Panc1 (cell line): ENCODE results near the gene GPRIN3. TPM values are rescaled to one million over a fixed set of nuclear protein-coding genes. Genes with fewer than 3 reads are reported as not detected.

Experiments used
- ATAC-seq: fragments of 200-7000 bp; cut with Tn5 transposase; 2 replicates; pipeline ENCODE4 v1.9.1; 2020; ENCODE audit warnings: mild to moderate bottlenecking, moderate library complexity
- BruUV-seq: library from RNA; stranded (reverse); fragments of 400-500 nt; replicated peaks from 2 replicates; lab custom pipeline; 2021; lab: Mats Ljungman, UMichigan
- CTCF ChIA-PET: fragments of 300-600 bp; sonication (Branson Sonifier 250); formaldehyde crosslinking; loops from one replicate; lab custom pipeline; 2022; ENCODE audit warnings: antibody characterized with exemption; lab: Charles Lee
- POLR2A ChIA-PET: fragments of 300-600 bp; sonication (Branson Sonifier 250); formaldehyde crosslinking; loops from one replicate; lab custom pipeline; 2022; ENCODE audit warnings: antibody characterized with exemption; lab: Charles Lee
- DNase-seq: peaks from one replicate; pipeline ENCODE4 v3.0.0-alpha.2; 2010; ENCODE audit warnings: low read depth, low spot score
- H3K27ac ChIP-seq: 2 replicates; pipeline ENCODE4 v1.5.1; 2011; ENCODE audit warnings: mild to moderate bottlenecking, low read length, inconsistent platforms
- H3K27me3 ChIP-seq: fragments of 200-500 bp; sonication (Bioruptor generic); 2 replicates; pipeline ENCODE4 v1.6.0; 2014; ENCODE audit warnings: low read length, inconsistent platforms; ENCODE audit not compliant: control insufficient read depth, insufficient read depth
- H3K36me3 ChIP-seq: fragments of 200-500 bp; sonication (Bioruptor generic); 2 replicates; pipeline ENCODE4 v1.5.1; 2014; ENCODE audit warnings: inconsistent platforms, mild to moderate bottlenecking, low read length, moderate library complexity; ENCODE audit not compliant: control insufficient read depth, insufficient read depth
- H3K4me1 ChIP-seq: 2 replicates; pipeline ENCODE4 v1.5.1; 2011; ENCODE audit warnings: inconsistent platforms, mild to moderate bottlenecking, low read length, moderate library complexity; ENCODE audit not compliant: control insufficient read depth, insufficient read depth
- H3K4me3 ChIP-seq, 2 experiments: 2 replicates each; pipeline ENCODE4 v1.5.1; 2011 to 2012; ENCODE audit warnings: low read depth in 2 of 2, low read length in 2 of 2, mild to moderate bottlenecking in 2 of 2, inconsistent platforms in 1 of 2, moderate library complexity in 1 of 2
- H3K9me3 ChIP-seq: fragments of 200-500 bp; sonication (Bioruptor generic); 2 replicates; pipeline ENCODE4 v1.5.1; 2014; ENCODE audit warnings: low read depth, mild to moderate bottlenecking, inconsistent platforms, low read length, moderate library complexity; ENCODE audit not compliant: control insufficient read depth, insufficient read depth
- CTCF ChIP-seq: fragments of 450-650 bp; IDR thresholded peaks from 2 replicates; pipeline ENCODE4 v1.5.1; 2017; ENCODE audit warnings: mild to moderate bottlenecking
- POLR2AphosphoS5 ChIP-seq: IDR thresholded peaks from 2 replicates; pipeline ENCODE4 v1.6.1; 2012; ENCODE audit warnings: mild to moderate bottlenecking, low read depth, low read length, moderate library complexity
- REST ChIP-seq, 2 experiments: IDR thresholded peaks; 2 replicates each; pipeline ENCODE4 v1.6.1; 2011 to 2012; ENCODE audit warnings: low read depth in 2 of 2, control low read depth in 1 of 2, low read length in 1 of 2, mild to moderate bottlenecking in 1 of 2, moderate library complexity in 1 of 2; ENCODE audit not compliant: insufficient read depth in 1 of 2
- SIN3A ChIP-seq: IDR thresholded peaks from 2 replicates; pipeline ENCODE4 v1.6.1; 2012; ENCODE audit warnings: low read depth, mild to moderate bottlenecking, low read length, moderate library complexity, borderline replicate concordance; ENCODE audit not compliant: insufficient read depth
- TCF7L2 ChIP-seq: IDR thresholded peaks from 2 replicates; pipeline ENCODE4 v1.6.1; 2011; ENCODE audit warnings: mild to moderate bottlenecking, low read depth, low read length, inconsistent platforms
- in situ Hi-C: cut with HindIII; loops from 2 replicates; pipeline ENCODE4 v1.10.0; 2016; ENCODE audit warnings: low sequenced_read_pairs, low pct_unique_long_range_greater_than_20kb
- intact Hi-C: fragments of 100-400 bp; cut with micrococcal nuclease; formaldehyde crosslinking; loops from one replicate; pipeline ENCODE4 v1.10.0; 2022; ENCODE audit not compliant: unreplicated experiment
- total RNA-seq: library from RNA; stranded (reverse); gene quantifications from one replicate; pipeline ENCODE4 v1.2.1, GENCODE V29; 2021; ENCODE audit not compliant: unreplicated experiment

The GPRIN3 gene
- total RNA-seq, 1 experiment from 2014 or later: 0.03 TPM

DNA sequence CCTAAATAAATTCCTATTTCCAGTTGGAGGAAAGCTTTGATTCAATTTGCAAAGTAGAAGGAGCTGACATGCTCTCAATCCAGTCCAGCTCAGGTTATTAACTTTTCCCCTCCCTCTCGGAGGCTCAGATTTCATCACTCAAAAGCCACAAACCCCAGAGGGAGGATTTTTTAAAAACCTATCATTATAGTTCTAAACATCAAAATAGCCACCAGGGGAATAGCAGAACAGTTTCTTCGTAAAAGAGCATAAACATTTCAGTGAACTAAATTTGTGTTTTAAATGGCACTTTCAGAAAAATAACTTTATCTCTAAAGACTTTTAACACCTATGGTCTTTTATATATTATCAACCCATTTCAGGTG, 8.8 kb downstream of the GPRIN3 start:
- Histone ChIP-seq H3K4me3 (no peak overlapping the region), H3K27me3 (no peaks in the 10 kb centered on the region), H3K9me3 (no peaks in the 10 kb centered on the region), H3K27ac (no peak overlapping the region), H3K36me3 (no peaks in the 10 kb centered on the region), H3K4me1 (no peaks in the 10 kb centered on the region)
- CTCF ChIA-PET: no interaction called here
- TF ChIP-seq POLR2AphosphoS5 (no peak), TCF7L2 (no peak), SIN3A (no peak), CTCF (no peak), REST (IDR thresholded peaks at IDR 0.05; ENCODE audit: insufficient read depth in 1 of 2, low read depth in 2 of 2, low read length in 1 of 2) (no peak)
- POLR2A ChIA-PET: no interaction called here
- DNase-seq: no peak
- intact Hi-C loops: no loop called here
- no TSS peak for BruUV-seq
- in situ Hi-C loops: no loop called here
- ATAC-seq: no peak

DNA sequence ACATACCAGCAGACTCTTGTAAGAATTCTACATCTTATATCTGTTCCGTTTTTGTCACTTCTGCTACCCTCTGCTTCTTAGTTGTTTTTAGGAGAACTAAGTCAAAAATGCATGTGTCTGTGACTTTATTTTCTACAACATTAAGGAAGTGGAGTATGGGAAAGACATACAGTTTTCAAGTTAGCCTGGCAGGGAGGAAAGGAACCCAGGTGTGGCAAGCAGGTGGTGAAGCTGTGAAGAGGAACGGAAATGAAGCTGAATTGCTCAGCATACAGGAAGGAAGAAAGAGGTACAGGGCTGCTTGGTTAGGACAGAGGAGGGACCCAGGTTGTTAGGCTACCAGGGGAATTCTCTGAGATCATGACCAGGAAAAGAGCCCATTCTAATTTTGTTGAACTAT, 9.4 kb downstream of the GPRIN3 start:
- Histone ChIP-seq H3K36me3 (no peaks in the 10 kb centered on the region), H3K27me3 (no peaks in the 10 kb centered on the region), H3K9me3 (no peaks in the 10 kb centered on the region), H3K4me3 (no peak overlapping the region), H3K27ac (no peak overlapping the region), H3K4me1 (no peaks in the 10 kb centered on the region)
- DNase-seq (no peak), ATAC-seq (no peak)
- TF ChIP-seq SIN3A (no peak), TCF7L2 (no peak), REST (IDR thresholded peaks at IDR 0.05; ENCODE audit: insufficient read depth in 1 of 2, low read depth in 2 of 2, low read length in 1 of 2) (no peak), POLR2AphosphoS5 (no peak), CTCF (no peak)
- no TSS peak for BruUV-seq
- intact Hi-C loops (no loop called here), in situ Hi-C loops (no loop called here)
- ChIA-PET CTCF (no interaction called here), POLR2A (no interaction called here)
